Measurements from ENCODE around the gene SENP6. TPM values are rescaled to one million over a fixed set of nuclear protein-coding genes. Genes with fewer than 3 reads are reported as not detected.
A peak's percentile ranks its signal among the peaks of the same experiment; 100 is the strongest.

Gene SENP6
- total RNA-seq, 6 experiments from 2014 or later = 52.0 to 63.1 (median 57.4) TPM

- Mint-ChIP-seq H3K4me3 (no peak overlapping the region), H3K9me3 (no peaks in the 10 kb centered on the region), H3K27me3 (ENCODE audit: insufficient read depth) (peaks cover under 1% of the 10 kb centered on the region; the same call in 1 of the 2 replicates), H3K36me3 (ENCODE audit: low read depth) (no peaks in the 10 kb centered on the region), H3K27ac (peak overlapping the region; percentile 58), H3K4me1 (ENCODE audit: low read depth) (peaks cover 58% of the 10 kb centered on the region)
- TF ChIP-seq CTCF (IDR thresholded peaks at IDR 0.05) = no peak
- DNase-seq = no peak
Measured at GRCh38 chr6:75752365-75752764, 150.7 kb downstream of the SENP6 start.

- no peaks in the 10 kb centered on the region; the same call in none of the 2 replicates for H3K27me3 Mint-ChIP-seq (ENCODE audit: insufficient read depth)
- no peaks in the 10 kb centered on the region for H3K36me3 Mint-ChIP-seq (ENCODE audit: low read depth)
- H3K9me3 Mint-ChIP-seq = no peaks in the 10 kb centered on the region
- H3K4me1 Mint-ChIP-seq (ENCODE audit: low read depth) = peaks cover 42% of the 10 kb centered on the region
- H3K4me3 Mint-ChIP-seq = no peak overlapping the region
- H3K27ac Mint-ChIP-seq = no peak overlapping the region
- TF ChIP-seq CTCF (IDR thresholded peaks at IDR 0.05) = no peak
- no peak for DNase-seq
Measured at GRCh38 chr6:75755704-75756103, 154.0 kb downstream of the SENP6 start.

- H3K27ac Mint-ChIP-seq = no peak overlapping the region
Measured at GRCh38 chr6:75757295-75757694, 155.6 kb downstream of the SENP6 start.

GRCh38 chr6:75758061-75758460 lies 156.4 kb downstream of the SENP6 start:
- no peak for DNase-seq
- Mint-ChIP-seq H3K4me3 (no peak overlapping the region), H3K27me3 (ENCODE audit: insufficient read depth) (no peaks in the 10 kb centered on the region; the same call in none of the 2 replicates), H3K27ac (no peak overlapping the region), H3K9me3 (no peaks in the 10 kb centered on the region), H3K36me3 (ENCODE audit: low read depth) (no peaks in the 10 kb centered on the region), H3K4me1 (ENCODE audit: low read depth) (peaks cover 22% of the 10 kb centered on the region)
- TF ChIP-seq CTCF (IDR thresholded peaks at IDR 0.05) = no peak

More at GRCh38 chr6:75757295-75757694, 155.6 kb downstream of the SENP6 start:
- no peak for DNase-seq
- Mint-ChIP-seq H3K36me3 (ENCODE audit: low read depth) (no peaks in the 10 kb centered on the region), H3K9me3 (no peaks in the 10 kb centered on the region), H3K4me3 (no peak overlapping the region), H3K27me3 (ENCODE audit: insufficient read depth) (no peaks in the 10 kb centered on the region; the same call in none of the 2 replicates), H3K4me1 (ENCODE audit: low read depth) (peaks cover 30% of the 10 kb centered on the region)
- no peak for TF ChIP-seq CTCF (IDR thresholded peaks at IDR 0.05)

GRCh38 chr6:75759207-75759606 lies 157.5 kb downstream of the SENP6 start:
- Mint-ChIP-seq H3K9me3 (no peaks in the 10 kb centered on the region), H3K27me3 (ENCODE audit: insufficient read depth) (no peaks in the 10 kb centered on the region; the same call in none of the 2 replicates), H3K36me3 (ENCODE audit: low read depth) (no peaks in the 10 kb centered on the region), H3K4me1 (ENCODE audit: low read depth) (peaks cover 11% of the 10 kb centered on the region; the same call in 1 of the 2 replicates), H3K4me3 (no peak overlapping the region), H3K27ac (no peak overlapping the region)
- TF ChIP-seq CTCF (IDR thresholded peaks at IDR 0.05) = no peak
- DNase-seq = no peak

GRCh38 chr6:75760320-75760719 lies 158.6 kb downstream of the SENP6 start:
- H3K9me3 Mint-ChIP-seq = no peaks in the 10 kb centered on the region
- no peak overlapping the region for H3K4me3 Mint-ChIP-seq
- TF ChIP-seq CTCF (IDR thresholded peaks at IDR 0.05) = no peak
- peaks cover 7% of the 10 kb centered on the region; the same call in 1 of the 2 replicates for H3K4me1 Mint-ChIP-seq (ENCODE audit: low read depth)
- no peak for DNase-seq
- H3K36me3 Mint-ChIP-seq (ENCODE audit: low read depth) = no peaks in the 10 kb centered on the region
- H3K27me3 Mint-ChIP-seq (ENCODE audit: insufficient read depth) = no peaks in the 10 kb centered on the region; the same call in none of the 2 replicates
- H3K27ac Mint-ChIP-seq = no peak overlapping the region
